Fibroblast of lung (primary cell): ENCODE measurements around the gene RPL14. TPM values are rescaled to one million over a fixed set of nuclear protein-coding genes. Genes with fewer than 3 reads are reported as not detected.
A peak's percentile ranks its signal among the peaks of the same experiment; 100 is the strongest.

Experiments
- DNase-seq, 2 donors: peaks; one replicate each; pipeline versions ENCODE4 v3.0.0 to v3.0.0-alpha.2; 2010; ENCODE audit warnings: low read depth in 2 of 2
- H2AFZ ChIP-seq: 2 replicates; pipeline ENCODE4 v1.5.1; 2012; ENCODE audit warnings: low read length, control low read depth, inconsistent platforms
- H3K27ac ChIP-seq: 2 replicates; pipeline ENCODE4 v1.5.1; 2011; ENCODE audit warnings: low read length, control low read depth; ENCODE audit not compliant: insufficient read depth
- H3K27me3 ChIP-seq: 2 replicates; pipeline ENCODE4 v1.5.1; 2011; ENCODE audit warnings: mild to moderate bottlenecking, low read length; ENCODE audit not compliant: control insufficient read depth, insufficient read depth
- H3K36me3 ChIP-seq: 2 replicates; pipeline ENCODE4 v1.5.1; 2011; ENCODE audit warnings: low read length; ENCODE audit not compliant: control insufficient read depth, insufficient read depth
- H3K4me1 ChIP-seq: 2 replicates; pipeline ENCODE4 v1.5.1; 2011; ENCODE audit warnings: low read length; ENCODE audit not compliant: control insufficient read depth, insufficient read depth; ENCODE audit errors: extremely low read depth
- H3K4me2 ChIP-seq: 2 replicates; pipeline ENCODE4 v1.5.1; 2011; ENCODE audit warnings: low read length, control low read depth; ENCODE audit not compliant: insufficient read depth; ENCODE audit errors: extremely low read depth
- H3K4me3 ChIP-seq, 4 experiments: fragments of 200-600 bp in 1 of 4; sonication (generic) in 1 of 4; replicated peaks in 1 of 4; 2 replicates each; pipeline ENCODE4 v1.5.1; 2011 to 2016; ENCODE audit warnings: low read length in 4 of 4, low read depth in 3 of 4, mild to moderate bottlenecking in 3 of 4, control low read depth in 2 of 4, inconsistent platforms in 1 of 4, mixed read lengths in 1 of 4; ENCODE audit not compliant: insufficient read depth in 1 of 4; ENCODE audit errors: control extremely low read depth in 1 of 4
- H3K79me2 ChIP-seq: 2 replicates; pipeline ENCODE4 v1.5.1; 2012; ENCODE audit warnings: mild to moderate bottlenecking, low read length, inconsistent platforms; ENCODE audit not compliant: control insufficient read depth, insufficient read depth
- H3K9ac ChIP-seq: 2 replicates; pipeline ENCODE4 v1.5.1; 2011; ENCODE audit warnings: mild to moderate bottlenecking, low read length, control low read depth; ENCODE audit not compliant: insufficient read depth
- H3K9me3 ChIP-seq: 2 replicates; pipeline ENCODE4 v1.5.1; 2012; ENCODE audit warnings: low read depth, low read length; ENCODE audit not compliant: control insufficient read depth, insufficient read depth
- H4K20me1 ChIP-seq: 2 replicates; pipeline ENCODE4 v1.5.1; 2011; ENCODE audit warnings: low read length; ENCODE audit not compliant: control insufficient read depth, insufficient read depth; ENCODE audit errors: extremely low read depth
- CTCF ChIP-seq, 2 donors: IDR thresholded peaks in 1 of 2; conservative IDR thresholded peaks in 1 of 2; 1 replicate in 1 of 2; 2 replicates in 1 of 2; pipeline ENCODE4 v1.5.1; 2011 to 2012; ENCODE audit warnings: low read length in 2 of 2, control low read depth in 1 of 2, inconsistent platforms in 1 of 2, low read depth in 1 of 2, mild to moderate bottlenecking in 1 of 2
- EZH2 ChIP-seq: IDR thresholded peaks from 2 replicates; pipeline ENCODE4 v1.5.1; 2012; ENCODE audit warnings: low read length, control low read depth, mild to moderate bottlenecking; ENCODE audit errors: missing control alignments
- polyA minus RNA-seq: library from RNA; depleted of rRNA, polyadenylated mRNA; stranded (reverse); fragments of >200 nt; gene quantifications from 2 replicates; pipeline ENCODE4 v1.2.3, GENCODE V29; 2011; ENCODE audit warnings: low replicate concordance
- polyA plus RNA-seq, 2 donors: library from polyadenylated mRNA; depleted of rRNA in 1 of 2; stranded (reverse) in 1 of 2; unstranded in 1 of 2; fragments of >200 nt; gene quantifications; 2 replicates each; pipeline ENCODE4 v1.2.1, GENCODE V29; 2011 to 2012; ENCODE audit warnings: missing spikeins in 1 of 2
- total RNA-seq: library from RNA; depleted of rRNA; stranded (reverse); fragments of >200 nt; gene quantifications from 2 replicates; pipeline ENCODE4 v1.2.1, GENCODE V29; 2014

RPL14 gene
- total RNA-seq (314 and 493 TPM in 2 replicates), polyA plus RNA-seq (658 and 704 TPM in 2 replicates), polyA minus RNA-seq (239 and 294 TPM in 2 replicates)
- 1,264 and 1,271 TPM in 2 replicates for polyA plus RNA-seq (2012)

- DNase-seq: peak; percentile 96 to 97
- Histone ChIP-seq H3K27me3 (no peaks in the 10 kb centered on the region), H3K4me2 (peak within 1 kb of the TSS; percentile 100), H3K36me3 (peaks cover 3% of the 10 kb centered on the region), H4K20me1 (peaks cover 1% of the 10 kb centered on the region), H3K79me2 (peaks cover 30% of the 10 kb centered on the region), H2AFZ (peak within 1 kb of the TSS; percentile 1), H3K9ac (peak within 1 kb of the TSS; percentile 89), H3K4me1 (peaks cover 5% of the 10 kb centered on the region), H3K27ac (peak within 1 kb of the TSS; percentile 96), H3K4me3 (peak within 1 kb of the TSS; percentile 33 to 98 (median 92)), H3K9me3 (no peaks in the 10 kb centered on the region)
- TF ChIP-seq CTCF (conservative IDR thresholded peaks at IDR 0.05 in 1 of 2, IDR thresholded peaks at IDR 0.05 in 1 of 2; ENCODE audit: low read depth in 1 of 2, low read length in 2 of 2): no peak
- TF ChIP-seq EZH2: no peak
These were observed at the start of gene RPL14 for GRCh38 chr3:40456940-40457823. RPL14 (plus strand) TSS chr3:40457339; CDS start chr3:40457472, 133 bp downstream.

- no peak for TF ChIP-seq CTCF (conservative IDR thresholded peaks at IDR 0.05 in 1 of 2, IDR thresholded peaks at IDR 0.05 in 1 of 2; ENCODE audit: low read depth in 1 of 2, low read length in 2 of 2)
- no peaks in the 10 kb centered on the region for H3K9me3 ChIP-seq
- H3K4me2 ChIP-seq: no peak overlapping the region
- no peaks in the 10 kb centered on the region for H3K27me3 ChIP-seq
- no peak overlapping the region for H3K27ac ChIP-seq
- no peak for DNase-seq
- no peaks in the 10 kb centered on the region for H3K4me1 ChIP-seq
- H2AFZ ChIP-seq: no peak overlapping the region
- H3K9ac ChIP-seq: no peak overlapping the region
- no peak overlapping the region for H3K4me3 ChIP-seq
- no peaks in the 10 kb centered on the region for H4K20me1 ChIP-seq
- H3K79me2 ChIP-seq: no peaks in the 10 kb centered on the region
- no peaks in the 10 kb centered on the region for H3K36me3 ChIP-seq
These were observed 49.5 kb upstream of the RPL14 start for GRCh38 chr3:40407611-40408010.

GRCh38 chr3:40414270-40414669 lies 42.9 kb upstream of the RPL14 start:
- no peak for DNase-seq
- Histone ChIP-seq H4K20me1 (no peaks in the 10 kb centered on the region), H3K4me2 (no peak overlapping the region), H3K4me3 (no peak overlapping the region), H3K79me2 (no peaks in the 10 kb centered on the region), H3K4me1 (no peaks in the 10 kb centered on the region), H3K27ac (no peak overlapping the region), H2AFZ (no peak overlapping the region), H3K9me3 (no peaks in the 10 kb centered on the region), H3K27me3 (no peaks in the 10 kb centered on the region), H3K36me3 (no peaks in the 10 kb centered on the region), H3K9ac (no peak overlapping the region)
- TF ChIP-seq CTCF (conservative IDR thresholded peaks at IDR 0.05 in 1 of 2, IDR thresholded peaks at IDR 0.05 in 1 of 2; ENCODE audit: low read depth in 1 of 2, low read length in 2 of 2): no peak
- no peak for TF ChIP-seq EZH2
